ENCODE measurements around the gene SIRT3.
"Not testable (repeated sequence)": the region's sequence is repeated elsewhere in the genome, so short reads cannot be mapped to it uniquely, and the experiment has no call there.

Gene SIRT3

GRCh38 chr11:238346-238745 is 2.2 kb upstream of the SIRT3 start:
- DNase-seq, result not testable (repeated sequence)

GRCh38 chr11:236774-237767 is 929 bp upstream of the SIRT3 start, which contains the start of gene PSMD13:
Gene PSMD13, plus strand, starts transcription at chr11:236976. Its CDS starts 74 bp downstream, at chr11:237050.
- DNase-seq, result peak; percentile 81

- no peak for DNase-seq
These were observed 539 bp downstream of the SIRT3 start for GRCh38 chr11:235609-235996.

GRCh38 chr11:235180-235579 is 962 bp downstream of the SIRT3 start:
- no peak for DNase-seq

GRCh38 chr11:232783-233565 is 3.2 kb downstream of the SIRT3 start:
- no peak for DNase-seq

GRCh38 chr11:230431-230830 is 5.7 kb downstream of the SIRT3 start:
- DNase-seq, result no peak

- no peak for DNase-seq
These were observed 8.2 kb downstream of the SIRT3 start for GRCh38 chr11:227824-228379.

- no peak for DNase-seq
These were observed 10.2 kb downstream of the SIRT3 start for GRCh38 chr11:225734-226453.

GRCh38 chr11:224424-224823 is 11.7 kb downstream of the SIRT3 start:
- DNase-seq, result no peak

GRCh38 chr11:223884-224283 is 12.3 kb downstream of the SIRT3 start:
- DNase-seq, result no peak

GRCh38 chr11:223026-223789 is 12.9 kb downstream of the SIRT3 start:
- DNase-seq, result no peak

- no peak for DNase-seq
These were observed 13.9 kb downstream of the SIRT3 start for GRCh38 chr11:221998-222789.

- DNase-seq, result no peak
These were observed 14.6 kb downstream of the SIRT3 start for GRCh38 chr11:221539-221938.

- not testable (repeated sequence) for DNase-seq
These were observed 15.4 kb downstream of the SIRT3 start for GRCh38 chr11:220641-221215.

GRCh38 chr11:218815-219593 is 17.1 kb downstream of the SIRT3 start:
- no peak for DNase-seq

GRCh38 chr11:217704-218103 is 18.4 kb downstream of the SIRT3 start:
- DNase-seq, result no peak

- DNase-seq, result no peak
These were observed 19.8 kb downstream of the SIRT3 start for GRCh38 chr11:216081-216974.

GRCh38 chr11:215581-216037 is 20.5 kb downstream of the SIRT3 start:
- DNase-seq, result no peak
